Hepatocyte (in vitro differentiated cells): ENCODE data around the gene ADAMTS15. TPM values are rescaled to one million over a fixed set of nuclear protein-coding genes. Genes with fewer than 3 reads are reported as not detected.

ENCODE experiments used
- DNase-seq: peaks from one replicate; pipeline ENCODE4 v3.0.0-alpha.2; 2016; ENCODE audit warnings: low spot score
- H2AFZ ChIP-seq: fragments of 200-600 bp; sonication (generic); 2 replicates; pipeline ENCODE4 v1.6.0; 2016; ENCODE audit warnings: antibody characterized with exemption, mild to moderate bottlenecking
- H3K27ac ChIP-seq: fragments of 200-600 bp; sonication (generic); 2 replicates; pipeline ENCODE4 v1.5.1; 2016; ENCODE audit warnings: mild to moderate bottlenecking
- H3K27me3 ChIP-seq: fragments of 200-600 bp; sonication (generic); 2 replicates; pipeline ENCODE4 v1.6.1; 2016
- H3K36me3 ChIP-seq: fragments of 200-600 bp; sonication (generic); replicated peaks from 2 replicates; pipeline ENCODE4 v1.5.1; 2016; ENCODE audit warnings: low read depth; ENCODE audit not compliant: insufficient read depth
- H3K4me1 ChIP-seq: fragments of 200-600 bp; sonication (generic); 2 replicates; pipeline ENCODE4 v1.5.1; 2016; ENCODE audit warnings: mild to moderate bottlenecking, moderate library complexity; ENCODE audit not compliant: insufficient read depth
- H3K4me2 ChIP-seq: fragments of 200-600 bp; sonication (generic); 2 replicates; pipeline ENCODE4 v1.6.0; 2016
- H3K4me3 ChIP-seq: fragments of 200-600 bp; sonication (generic); 2 replicates; pipeline ENCODE4 v1.5.1; 2016; ENCODE audit warnings: mild to moderate bottlenecking
- H3K79me2 ChIP-seq: fragments of 200-600 bp; sonication (generic); 2 replicates; pipeline ENCODE4 v1.6.0; 2017; ENCODE audit warnings: mild to moderate bottlenecking
- H3K9me2 ChIP-seq: fragments of 200-600 bp; sonication (generic); replicated peaks from 2 replicates; pipeline ENCODE4 v1.6.0; 2017; ENCODE audit warnings: mild to moderate bottlenecking; ENCODE audit not compliant: insufficient read depth
- H3K9me3 ChIP-seq: fragments of 200-600 bp; sonication (generic); 2 replicates; pipeline ENCODE4 v1.5.1; 2016; ENCODE audit warnings: low read depth, mild to moderate bottlenecking
- H4K20me1 ChIP-seq: fragments of 200-600 bp; sonication (generic); 2 replicates; pipeline ENCODE4 v1.6.0; 2016; ENCODE audit warnings: mild to moderate bottlenecking; ENCODE audit not compliant: insufficient read depth, poor library complexity, severe bottlenecking
- CTCF ChIP-seq: fragments of 200-600 bp; sonication (generic); IDR thresholded peaks from 2 replicates; pipeline ENCODE4 v1.5.1; 2016; ENCODE audit warnings: antibody characterized with exemption, mild to moderate bottlenecking; ENCODE audit not compliant: poor library complexity
- EZH2 ChIP-seq: fragments of 200-600 bp; sonication (generic); IDR thresholded peaks from 2 replicates; pipeline ENCODE4 v1.6.1; 2016; ENCODE audit warnings: antibody characterized with exemption, mild to moderate bottlenecking, borderline replicate concordance
- EZH2phosphoT487 ChIP-seq: fragments of 200-600 bp; sonication (generic); IDR thresholded peaks from one replicate; pipeline ENCODE4 v1.6.1; 2018; ENCODE audit warnings: antibody characterized with exemption, mild to moderate bottlenecking, low read depth, moderate library complexity; ENCODE audit not compliant: unreplicated experiment, severe bottlenecking
- WGBS: methylation state at CpG from one replicate; pipeline ENCODE4 v1.1.6; 2016; ENCODE audit warnings: low lambda C conversion rate; ENCODE audit errors: missing lambda C conversion rate; 5-methylcytosine and 5-hydroxymethylcytosine counted together
- polyA plus RNA-seq: library from polyadenylated mRNA; unstranded; fragments of >200 nt; fragmentation: Nextera tagmentation; extraction: Ambion mirVana; gene quantifications from 2 replicates; pipeline ENCODE4 v1.2.1, GENCODE V29; 2016
- total RNA-seq: library from RNA; depleted of rRNA; stranded (reverse); fragments of >200 nt; gene quantifications from 2 replicates; pipeline ENCODE4 v1.2.3, GENCODE V29; 2014

The ADAMTS15 gene
- total and polyA plus RNA-seq, 2 experiments from 2014 or later: 4.5 to 14.6 TPM

- no peak overlapping the region for H3K4me2 ChIP-seq
- no peak for TF ChIP-seq CTCF
- TF ChIP-seq EZH2phosphoT487: no peak
- TF ChIP-seq EZH2: no peak
- no peaks in the 10 kb centered on the region for H3K9me3 ChIP-seq
- DNase-seq: no peak
- no peaks in the 10 kb centered on the region for H3K36me3 ChIP-seq
- H2AFZ ChIP-seq: no peak overlapping the region
- H3K27ac ChIP-seq: no peak overlapping the region
- H3K9me2 ChIP-seq: no peaks in the 10 kb centered on the region
- H4K20me1 ChIP-seq: no peaks in the 10 kb centered on the region
- H3K4me1 ChIP-seq: peaks cover 5% of the 10 kb centered on the region
- H3K79me2 ChIP-seq: no peaks in the 10 kb centered on the region
- no peaks in the 10 kb centered on the region for H3K27me3 ChIP-seq
- whole genome bisulfite sequencing: 92% methylated on average over 6 of the region's 6 CpGs
- no peak overlapping the region for H3K4me3 ChIP-seq
Measured at GRCh38 chr11:130469181-130469580, 20.7 kb downstream of the ADAMTS15 start.

GRCh38 chr11:130470832-130471706, 22.6 kb downstream of the ADAMTS15 start:
- Histone ChIP-seq H3K4me2 (no peak overlapping the region), H3K4me3 (no peak overlapping the region), H4K20me1 (no peaks in the 10 kb centered on the region), H3K27ac (no peak overlapping the region), H3K79me2 (no peaks in the 10 kb centered on the region), H3K27me3 (no peaks in the 10 kb centered on the region), H2AFZ (no peak overlapping the region), H3K9me3 (no peaks in the 10 kb centered on the region), H3K4me1 (peaks cover 5% of the 10 kb centered on the region), H3K36me3 (no peaks in the 10 kb centered on the region), H3K9me2 (no peaks in the 10 kb centered on the region)
- WGBS: 94% methylated on average over 20 of the region's 20 CpGs
- TF ChIP-seq EZH2: no peak
- no peak for TF ChIP-seq CTCF
- TF ChIP-seq EZH2phosphoT487: no peak
- no peak for DNase-seq

- no peaks in the 10 kb centered on the region for H3K27me3 ChIP-seq
- no peaks in the 10 kb centered on the region for H4K20me1 ChIP-seq
- no peaks in the 10 kb centered on the region for H3K9me2 ChIP-seq
- peaks cover 5% of the 10 kb centered on the region for H3K4me1 ChIP-seq
- H3K79me2 ChIP-seq: no peaks in the 10 kb centered on the region
- DNase-seq: no peak
- TF ChIP-seq CTCF (no peak), EZH2 (no peak), EZH2phosphoT487 (no peak)
- no peaks in the 10 kb centered on the region for H3K9me3 ChIP-seq
- H3K27ac ChIP-seq: no peak overlapping the region
- no peak overlapping the region for H2AFZ ChIP-seq
- H3K4me2 ChIP-seq: no peak overlapping the region
- no peak overlapping the region for H3K4me3 ChIP-seq
- WGBS: 93% methylated on average over 11 of the region's 11 CpGs
- no peaks in the 10 kb centered on the region for H3K36me3 ChIP-seq
Measured at GRCh38 chr11:130471731-130472433, 23.4 kb downstream of the ADAMTS15 start.
